Jurkat, Clone E6-1 (cell line): ENCODE results near the gene MSANTD7. TPM values are rescaled to one million over a fixed set of nuclear protein-coding genes. Genes with fewer than 3 reads are reported as not detected.
A peak's percentile ranks its signal among the peaks of the same experiment; 100 is the strongest.
"Not testable (repeated sequence)": the region's sequence is repeated elsewhere in the genome, so short reads cannot be mapped to it uniquely, and the experiment has no call there.

ENCODE experiments used
- DNase-seq: peaks from one replicate; pipeline ENCODE4 v3.0.0-alpha.2; 2011; ENCODE audit warnings: low read depth, low spot score
- H3K4me3 ChIP-seq: 2 replicates; pipeline ENCODE4 v1.5.1; 2011; ENCODE audit warnings: mild to moderate bottlenecking, low read length, control low read depth, moderate library complexity
- polyA plus RNA-seq: library from polyadenylated mRNA; unstranded; fragments of >200 nt; gene quantifications from one replicate; pipeline ENCODE4 v1.2.1, GENCODE V29; 2012; ENCODE audit warnings: missing spikeins; ENCODE audit not compliant: insufficient read length, insufficient read depth

The MSANTD7 gene
- polyA plus RNA-seq: 19.6 TPM

DNA sequence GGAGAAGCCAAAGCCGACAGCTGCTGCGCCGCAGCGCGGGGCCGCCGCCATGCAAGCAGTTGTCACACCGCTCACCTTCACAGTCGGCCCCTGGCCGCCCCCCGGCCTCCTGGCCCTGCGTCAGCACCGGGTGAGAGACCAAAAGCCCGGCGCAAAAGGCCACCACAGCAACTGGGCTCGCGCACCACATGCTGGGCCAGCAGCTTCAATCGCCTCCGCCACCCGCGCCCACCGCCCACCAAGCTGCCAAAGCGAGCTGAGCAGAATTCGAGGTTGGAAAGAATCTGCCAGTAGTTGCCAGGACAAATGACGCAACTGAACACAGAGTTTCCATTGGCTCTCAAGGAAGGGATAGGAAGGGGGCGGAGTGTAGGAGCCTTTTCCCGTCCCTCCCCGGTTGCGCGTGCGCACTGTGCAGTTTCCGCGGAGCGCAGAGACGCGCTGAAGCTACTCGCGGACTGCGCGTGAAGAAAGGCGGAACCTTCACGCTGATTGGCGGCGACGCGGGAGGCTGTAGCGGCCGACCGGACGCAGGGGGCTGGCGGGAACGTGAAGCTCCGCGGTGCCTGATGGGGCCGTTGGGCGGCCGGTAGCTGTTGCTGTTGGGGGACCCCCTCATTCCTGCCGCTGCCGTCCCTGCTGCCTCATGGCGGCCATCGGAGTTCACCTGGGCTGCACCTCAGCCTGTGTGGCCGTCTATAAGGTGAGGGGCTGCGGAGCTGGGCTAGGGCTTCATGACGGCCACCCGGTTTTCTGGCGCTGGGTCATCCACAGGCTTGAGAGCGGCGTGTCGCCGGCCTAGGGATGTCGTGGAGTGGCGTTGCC, at the start of gene MSANTD7, which contains the start of the genes CDNF and HSPA14:
Gene MSANTD7, plus strand, starts transcription at position 550 of the 825 bp plus-strand sequence. CDS start 3,979 bp downstream, outside the sequence.
Gene CDNF, minus strand, starts transcription at position 281 of the 825 bp plus-strand sequence. Its CDS starts 91 bp downstream, at position 190.
Gene HSPA14, plus strand, starts transcription at position 550 of the 825 bp plus-strand sequence. Its CDS starts 97 bp downstream, at position 647.
- peak within 1 kb of the TSS; percentile 90 for H3K4me3 ChIP-seq
- DNase-seq: peak; percentile 98

- H3K4me3 ChIP-seq: no peak overlapping the region
- DNase-seq: no peak
Observed at GRCh38 chr10:14798636-14799035, 39.5 kb upstream of the MSANTD7 start.

DNA sequence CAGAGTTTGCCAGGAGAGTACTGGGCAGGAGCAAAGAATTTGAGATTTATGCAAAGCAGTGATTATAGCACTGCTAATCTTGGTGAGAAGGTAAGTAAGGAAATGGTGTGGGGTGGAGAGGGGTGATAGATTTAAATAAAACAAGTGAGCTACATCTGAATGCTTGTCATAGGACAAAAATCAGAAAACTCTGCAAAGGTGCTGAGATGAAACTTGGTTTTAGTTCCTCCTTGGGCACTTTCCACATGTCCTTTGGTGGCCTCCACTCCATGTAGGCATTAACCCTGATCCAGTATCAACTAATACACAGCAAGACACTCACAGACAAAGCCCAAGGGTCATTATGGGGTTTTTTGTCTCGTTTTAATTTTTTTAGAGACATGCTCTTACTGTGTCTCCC, 37.7 kb upstream of the MSANTD7 start:
- DNase-seq: no peak
- no peak overlapping the region for H3K4me3 ChIP-seq

DNA sequence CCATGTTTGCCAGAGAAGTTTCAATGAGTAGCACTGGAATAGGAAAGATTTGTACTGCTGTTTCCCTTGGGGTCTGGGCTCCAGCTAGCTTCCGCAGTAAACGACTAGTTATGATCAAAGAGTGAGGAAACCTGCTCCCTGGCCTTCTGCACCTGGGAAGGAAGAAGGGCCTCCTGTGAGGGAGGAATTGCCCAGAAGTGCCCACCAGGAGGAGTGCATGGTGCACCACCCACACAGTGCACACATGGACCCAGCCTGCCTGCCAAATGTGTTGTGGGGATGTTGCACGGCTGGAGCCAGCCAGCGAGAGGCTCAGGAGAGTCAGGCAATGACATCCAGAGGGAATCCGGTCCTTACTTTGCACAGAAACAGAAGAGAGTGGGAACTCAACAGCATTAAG, 36.4 kb upstream of the MSANTD7 start:
- DNase-seq: no peak
- no peak overlapping the region for H3K4me3 ChIP-seq

GRCh38 chr10:14803827-14804226, 34.3 kb upstream of the MSANTD7 start:
- H3K4me3 ChIP-seq: no peak overlapping the region
- DNase-seq: no peak

- H3K4me3 ChIP-seq: no peak overlapping the region
- DNase-seq: no peak
Observed at GRCh38 chr10:14806318-14806717, 31.8 kb upstream of the MSANTD7 start.

DNA sequence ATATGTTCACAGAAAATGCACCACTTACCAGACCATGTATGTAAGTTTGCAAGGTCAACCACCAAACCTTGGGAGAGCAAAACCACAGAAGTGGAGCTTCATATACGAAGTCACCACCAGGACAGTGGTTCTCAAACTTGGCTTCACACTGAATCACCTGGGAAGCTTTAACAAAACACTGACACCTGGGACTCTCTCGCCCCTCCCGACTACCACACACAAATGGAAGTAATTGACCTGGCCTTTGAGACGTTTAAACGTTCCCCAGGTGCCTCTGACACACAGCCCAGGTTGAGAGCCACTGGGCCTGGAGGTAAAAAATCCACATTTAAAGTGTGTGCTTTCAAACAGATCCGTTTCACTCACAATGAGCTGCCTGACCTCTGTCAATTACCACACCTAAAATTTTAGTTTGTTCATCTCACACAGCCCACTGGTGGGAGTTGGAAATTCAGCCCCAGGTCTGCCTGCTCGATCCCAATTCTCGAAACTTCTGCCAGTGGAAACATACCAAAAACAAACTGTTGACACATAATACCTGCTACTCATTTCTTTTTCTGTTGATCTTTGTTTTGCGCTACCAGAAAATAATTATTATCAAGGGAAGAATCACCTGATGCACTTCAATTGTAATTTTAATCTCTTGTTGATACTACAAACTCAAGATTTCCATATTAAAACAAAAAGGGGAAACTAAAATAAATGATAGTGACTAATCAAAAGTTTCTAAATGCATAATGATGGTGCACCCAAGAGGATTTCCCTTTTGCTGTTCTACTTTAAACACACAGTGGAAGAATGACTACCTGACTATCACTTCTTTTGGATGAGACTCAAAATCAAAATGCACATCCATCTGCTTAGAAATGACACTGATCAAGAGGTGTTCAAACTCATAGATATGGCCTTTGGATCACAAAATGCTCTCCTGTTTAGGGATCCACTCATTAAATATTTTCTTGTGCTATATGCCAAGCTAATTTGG, 26.8 kb upstream of the MSANTD7 start:
- no peak for DNase-seq
- H3K4me3 ChIP-seq: no peak overlapping the region

- H3K4me3 ChIP-seq: no peak overlapping the region
- DNase-seq: peak; percentile 23
Observed at GRCh38 chr10:14812271-14812670, 25.8 kb upstream of the MSANTD7 start.

DNA sequence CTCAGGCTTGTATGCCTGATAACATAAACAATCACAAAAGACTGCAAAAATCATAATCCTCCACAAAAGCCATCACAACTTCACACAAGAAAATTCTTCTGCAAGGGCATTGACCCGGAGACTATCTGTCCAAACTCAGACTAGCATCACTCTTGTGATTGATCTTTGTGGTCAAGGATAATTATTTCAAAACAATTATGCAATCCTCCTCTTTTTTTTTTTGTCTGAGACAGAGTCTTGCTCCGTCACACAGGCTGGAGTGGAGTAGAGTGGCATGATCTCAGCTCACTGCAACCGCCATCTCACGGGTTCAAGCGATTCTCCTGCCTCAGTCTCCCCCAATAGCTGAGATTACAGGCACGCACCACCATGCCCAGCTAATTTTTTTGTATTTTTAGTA, 22.4 kb upstream of the MSANTD7 start:
- no peak overlapping the region for H3K4me3 ChIP-seq
- DNase-seq: no peak

DNA sequence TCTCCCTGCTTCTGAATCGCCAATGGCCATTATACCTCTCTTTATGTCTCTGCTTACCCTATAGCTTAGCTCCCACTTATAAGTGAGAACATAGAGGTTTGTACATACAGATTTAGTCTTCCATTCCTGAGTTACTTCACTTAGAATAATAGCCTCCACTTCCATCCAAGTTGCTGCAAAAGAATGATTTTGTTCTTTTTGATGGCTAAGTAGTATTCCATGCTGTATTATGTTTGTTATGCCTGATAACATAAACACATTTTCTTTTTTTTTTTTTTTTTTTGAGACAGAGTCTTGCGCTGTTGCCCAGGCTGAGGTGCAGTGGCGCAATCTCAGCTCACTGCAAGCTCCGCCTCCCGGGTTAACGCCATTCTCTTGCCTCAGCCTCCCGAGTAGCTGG, 21.4 kb upstream of the MSANTD7 start:
- not testable (repeated sequence) for H3K4me3 ChIP-seq

DNA sequence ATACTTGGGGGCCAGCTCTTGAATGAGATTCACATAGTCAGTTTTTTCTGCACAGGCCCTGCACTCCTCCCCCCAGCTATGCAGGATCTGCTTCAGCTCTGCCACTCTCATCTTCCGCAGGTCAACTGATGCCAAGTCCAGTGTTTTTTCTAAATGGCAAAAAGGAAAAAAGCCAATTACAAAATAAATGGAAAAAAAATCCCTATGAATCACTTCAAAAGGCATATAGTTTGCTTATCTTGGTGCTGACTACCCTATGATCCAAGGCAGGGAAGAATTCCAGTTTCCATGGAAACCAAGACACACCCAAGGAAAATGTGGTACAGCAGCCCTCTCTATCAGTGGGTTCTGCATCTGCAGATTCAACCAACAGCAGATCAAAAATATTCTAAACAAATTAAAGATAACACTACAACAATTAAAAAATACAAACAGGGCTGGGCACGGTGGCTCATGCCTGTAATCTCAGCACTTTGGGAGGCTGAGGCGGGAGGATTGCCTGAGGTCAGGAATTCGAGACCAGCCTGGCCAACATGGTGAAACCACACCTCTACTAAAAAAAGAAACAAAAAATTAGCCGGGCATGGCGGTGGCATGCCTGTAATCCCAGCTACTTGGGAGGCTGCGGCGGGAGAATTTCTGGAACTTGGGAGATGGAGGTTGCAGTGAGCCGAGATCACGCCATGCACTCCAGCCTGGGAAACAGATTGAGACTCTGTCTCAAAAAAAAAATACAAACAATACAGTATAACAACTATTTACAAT, 17.9 kb upstream of the MSANTD7 start:
- H3K4me3 ChIP-seq: no peak overlapping the region

More for the DNA sequence above, 21.4 kb upstream of the MSANTD7 start:
- DNase-seq: not testable (repeated sequence)

DNA sequence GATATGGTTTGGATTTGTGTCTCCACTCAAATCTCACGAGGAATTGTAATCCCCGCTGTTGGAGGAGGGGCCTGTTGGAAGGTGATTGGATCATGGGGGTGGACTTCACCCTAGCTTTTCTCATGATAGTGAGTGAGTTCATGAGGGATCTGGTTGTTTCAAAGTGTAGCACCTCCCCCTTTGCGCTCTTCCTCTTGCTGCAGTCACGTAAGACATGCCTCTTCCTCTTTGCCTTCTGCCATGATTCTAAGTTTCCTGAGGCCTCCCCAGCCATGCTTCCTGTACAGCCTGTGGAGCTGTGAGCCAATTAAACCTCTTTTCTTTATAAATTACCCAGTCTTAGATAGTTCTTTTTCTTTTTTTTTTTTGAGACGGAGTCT, 17.3 kb upstream of the MSANTD7 start:
- no peak for DNase-seq

More for the DNA sequence above, 17.9 kb upstream of the MSANTD7 start:
- no peak for DNase-seq

DNA sequence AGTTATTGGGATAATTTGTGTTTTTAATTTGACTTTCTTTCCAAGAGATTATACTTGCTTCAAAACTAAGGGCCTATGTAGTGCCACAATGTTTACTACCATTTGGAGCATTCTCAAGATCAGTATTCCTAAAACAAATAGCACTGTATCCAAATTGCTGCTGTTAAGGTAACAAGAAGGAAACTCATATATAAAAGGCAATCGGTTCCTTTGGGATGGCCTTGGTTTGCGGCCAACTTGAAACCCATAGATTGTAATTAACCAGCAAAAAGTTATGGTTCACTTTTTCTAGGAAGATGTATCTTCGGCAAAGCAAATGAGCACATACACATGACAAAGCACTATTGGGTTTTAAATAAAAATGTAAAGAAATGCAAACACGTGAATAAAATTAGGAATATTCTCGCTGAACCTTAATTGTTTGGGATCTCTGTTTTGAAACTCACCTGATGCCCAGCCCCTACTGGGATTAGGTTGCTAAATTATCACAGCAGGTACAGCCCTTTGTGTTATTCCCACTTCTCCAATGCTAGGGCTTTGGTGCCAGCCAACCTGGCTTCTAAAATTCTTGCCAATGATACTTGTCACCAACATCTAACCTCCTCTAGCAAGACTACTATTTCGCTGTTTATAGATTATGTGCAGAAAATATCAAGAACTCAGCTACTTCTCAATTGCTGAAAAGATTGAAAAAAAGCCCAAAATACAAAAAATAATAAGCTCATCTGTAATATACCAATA, 16.3 kb upstream of the MSANTD7 start:
- no peak for DNase-seq
- H3K4me3 ChIP-seq: no peak overlapping the region

More for the DNA sequence above, 17.3 kb upstream of the MSANTD7 start:
- no peak overlapping the region for H3K4me3 ChIP-seq

- no peak overlapping the region for H3K4me3 ChIP-seq
Observed at GRCh38 chr10:14822879-14823755, 15.0 kb upstream of the MSANTD7 start.

DNA sequence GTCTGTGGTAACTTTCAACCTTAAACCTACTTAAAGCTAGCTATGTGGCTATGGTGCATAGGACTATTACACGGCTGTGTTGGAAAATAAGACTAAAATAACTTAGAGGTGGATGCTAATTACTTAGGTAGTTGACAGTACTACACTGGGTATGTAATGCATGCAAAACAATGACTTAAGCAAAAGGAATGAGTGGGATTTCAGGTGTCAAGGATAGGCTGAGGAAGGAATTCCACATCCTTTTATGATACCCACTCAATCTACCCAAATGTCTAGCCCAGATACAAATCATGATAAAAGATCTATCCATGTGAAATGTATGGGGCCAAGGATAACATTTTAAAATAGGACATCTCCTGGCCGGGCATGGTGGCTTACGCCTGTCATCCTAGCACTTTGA, 14.1 kb upstream of the MSANTD7 start:
- H3K4me3 ChIP-seq: no peak overlapping the region
- DNase-seq: no peak

More at GRCh38 chr10:14822879-14823755, 15.0 kb upstream of the MSANTD7 start:
- no peak for DNase-seq

GRCh38 chr10:14826076-14826829, 11.9 kb upstream of the MSANTD7 start:
- no peak overlapping the region for H3K4me3 ChIP-seq
- DNase-seq: no peak
